ENCODE results near the gene CAMK2A.

CAMK2A gene

GRCh38 chr5:150184990-150185912 lies 104.3 kb downstream of the CAMK2A start:
- no peak for DNase-seq (ENCODE audit: low read depth)

GRCh38 chr5:150184006-150184405 lies 105.6 kb downstream of the CAMK2A start:
- no peak for DNase-seq (ENCODE audit: low read depth)

- no peak for DNase-seq (ENCODE audit: low read depth)
Observed at GRCh38 chr5:150183436-150183835, 106.1 kb downstream of the CAMK2A start.

GRCh38 chr5:150182774-150183173 lies 106.8 kb downstream of the CAMK2A start:
- no peak for DNase-seq (ENCODE audit: low read depth)

GRCh38 chr5:150181766-150182545 lies 107.6 kb downstream of the CAMK2A start:
- DNase-seq (ENCODE audit: low read depth): no peak

- no peak for DNase-seq (ENCODE audit: low read depth)
Observed at GRCh38 chr5:150181027-150181426, 108.5 kb downstream of the CAMK2A start.

GRCh38 chr5:150180241-150181026 lies 109.1 kb downstream of the CAMK2A start:
- no peak for DNase-seq (ENCODE audit: low read depth)

- no peak for DNase-seq (ENCODE audit: low read depth)
Observed at GRCh38 chr5:150179019-150179620, 110.5 kb downstream of the CAMK2A start.

- DNase-seq (ENCODE audit: low read depth): no peak
Observed at GRCh38 chr5:150178262-150178661, 111.3 kb downstream of the CAMK2A start.

GRCh38 chr5:150177721-150178120 lies 111.9 kb downstream of the CAMK2A start:
- DNase-seq (ENCODE audit: low read depth): no peak

GRCh38 chr5:150176745-150177477 lies 112.7 kb downstream of the CAMK2A start:
- DNase-seq (ENCODE audit: low read depth): no peak

- DNase-seq (ENCODE audit: low read depth): no peak
Observed at GRCh38 chr5:150175536-150175935, 114.0 kb downstream of the CAMK2A start.

- DNase-seq (ENCODE audit: low read depth): no peak
Observed at GRCh38 chr5:150175076-150175475, 114.5 kb downstream of the CAMK2A start.

- DNase-seq (ENCODE audit: low read depth): no peak
Observed at GRCh38 chr5:150174285-150174684, 115.3 kb downstream of the CAMK2A start.

- DNase-seq (ENCODE audit: low read depth): no peak
Observed at GRCh38 chr5:150173161-150173560, 116.4 kb downstream of the CAMK2A start.

GRCh38 chr5:150172556-150172955 lies 117.0 kb downstream of the CAMK2A start:
- DNase-seq (ENCODE audit: low read depth): no peak

GRCh38 chr5:150172145-150172544 lies 117.4 kb downstream of the CAMK2A start:
- DNase-seq (ENCODE audit: low read depth): no peak

Data from stimulated activated CD4-positive, alpha-beta T cell treated with anti-CD3 and anti-CD28 coated beads, Interleukin-2, amount 100 ng/mL, for 4 hours (primary cell).